DMS153 treated with DMSO at 0.1 percent for 48 hours (cell line): ENCODE data around the gene COG3.
"Not testable (repeated sequence)": the region's sequence is repeated elsewhere in the genome, so short reads cannot be mapped to it uniquely, and the experiment has no call there.

Experiments used
- DNase-seq: peaks from one replicate; lab custom pipeline; 2025; ENCODE audit not compliant: unreplicated experiment; lab: John Stamatoyannopoulos, UW

The COG3 gene, protein sequence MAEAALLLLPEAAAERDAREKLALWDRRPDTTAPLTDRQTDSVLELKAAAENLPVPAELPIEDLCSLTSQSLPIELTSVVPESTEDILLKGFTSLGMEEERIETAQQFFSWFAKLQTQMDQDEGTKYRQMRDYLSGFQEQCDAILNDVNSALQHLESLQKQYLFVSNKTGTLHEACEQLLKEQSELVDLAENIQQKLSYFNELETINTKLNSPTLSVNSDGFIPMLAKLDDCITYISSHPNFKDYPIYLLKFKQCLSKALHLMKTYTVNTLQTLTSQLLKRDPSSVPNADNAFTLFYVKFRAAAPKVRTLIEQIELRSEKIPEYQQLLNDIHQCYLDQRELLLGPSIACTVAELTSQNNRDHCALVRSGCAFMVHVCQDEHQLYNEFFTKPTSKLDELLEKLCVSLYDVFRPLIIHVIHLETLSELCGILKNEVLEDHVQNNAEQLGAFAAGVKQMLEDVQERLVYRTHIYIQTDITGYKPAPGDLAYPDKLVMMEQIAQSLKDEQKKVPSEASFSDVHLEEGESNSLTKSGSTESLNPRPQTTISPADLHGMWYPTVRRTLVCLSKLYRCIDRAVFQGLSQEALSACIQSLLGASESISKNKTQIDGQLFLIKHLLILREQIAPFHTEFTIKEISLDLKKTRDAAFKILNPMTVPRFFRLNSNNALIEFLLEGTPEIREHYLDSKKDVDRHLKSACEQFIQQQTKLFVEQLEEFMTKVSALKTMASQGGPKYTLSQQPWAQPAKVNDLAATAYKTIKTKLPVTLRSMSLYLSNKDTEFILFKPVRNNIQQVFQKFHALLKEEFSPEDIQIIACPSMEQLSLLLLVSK

DNA sequence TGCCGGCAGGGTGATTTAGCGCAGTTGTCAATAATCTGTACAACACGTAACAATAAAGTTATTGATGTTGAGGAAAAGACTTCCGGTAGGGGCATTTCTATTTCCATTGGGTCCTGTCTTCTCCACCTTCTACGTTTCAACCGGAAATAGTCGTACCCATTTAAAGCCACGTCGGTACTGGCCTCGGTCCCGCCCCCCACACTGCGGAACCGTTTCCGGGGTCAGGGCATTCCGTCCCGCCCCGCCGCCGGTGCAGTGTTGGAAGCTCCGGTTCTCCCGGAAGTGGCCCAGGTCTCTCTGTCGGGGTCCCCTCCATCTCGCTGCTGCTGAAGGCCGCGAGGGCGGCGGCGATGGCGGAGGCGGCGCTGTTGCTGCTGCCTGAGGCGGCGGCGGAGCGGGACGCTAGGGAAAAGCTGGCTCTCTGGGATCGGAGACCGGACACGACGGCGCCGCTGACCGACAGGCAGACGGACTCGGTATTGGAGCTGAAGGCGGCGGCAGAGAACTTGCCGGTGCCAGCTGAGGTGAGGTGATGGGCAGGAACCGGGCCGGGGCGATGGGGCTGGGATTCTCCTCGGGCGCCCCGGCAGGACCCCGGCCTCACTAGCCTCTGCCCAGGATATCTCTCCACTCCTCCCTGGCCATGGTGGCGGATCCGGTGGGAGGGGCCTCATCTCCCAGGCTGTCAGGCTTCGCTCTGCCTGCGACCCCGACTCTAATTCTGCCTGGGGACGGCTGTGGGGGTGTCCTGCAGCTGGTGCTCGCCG is at the start of gene COG3:
Gene COG3, plus strand, starts transcription at position 253 of the 767 bp plus-strand sequence. Its CDS starts 98 bp downstream, at position 351.
- peak; percentile 92 for DNase-seq

DNA sequence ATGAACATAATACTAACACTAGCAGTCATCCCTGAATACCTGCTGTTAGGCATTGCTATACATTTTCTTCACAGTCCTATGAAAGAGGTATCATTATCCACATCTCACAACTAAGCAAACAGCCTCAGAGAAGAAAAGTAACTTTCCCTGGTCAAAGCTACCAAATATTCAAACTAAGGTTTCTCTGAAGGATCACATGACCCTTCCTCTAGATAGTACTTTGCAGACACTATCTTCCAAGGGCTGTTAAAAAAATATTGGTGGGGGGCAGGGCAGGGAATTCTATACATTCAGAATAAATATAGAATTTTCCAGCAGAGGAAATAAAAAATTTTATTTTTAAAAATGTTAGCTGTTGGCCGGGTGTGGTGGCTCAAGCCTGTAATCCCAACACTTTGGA is 49.6 kb upstream of the COG3 start:
- no peak for DNase-seq

DNA sequence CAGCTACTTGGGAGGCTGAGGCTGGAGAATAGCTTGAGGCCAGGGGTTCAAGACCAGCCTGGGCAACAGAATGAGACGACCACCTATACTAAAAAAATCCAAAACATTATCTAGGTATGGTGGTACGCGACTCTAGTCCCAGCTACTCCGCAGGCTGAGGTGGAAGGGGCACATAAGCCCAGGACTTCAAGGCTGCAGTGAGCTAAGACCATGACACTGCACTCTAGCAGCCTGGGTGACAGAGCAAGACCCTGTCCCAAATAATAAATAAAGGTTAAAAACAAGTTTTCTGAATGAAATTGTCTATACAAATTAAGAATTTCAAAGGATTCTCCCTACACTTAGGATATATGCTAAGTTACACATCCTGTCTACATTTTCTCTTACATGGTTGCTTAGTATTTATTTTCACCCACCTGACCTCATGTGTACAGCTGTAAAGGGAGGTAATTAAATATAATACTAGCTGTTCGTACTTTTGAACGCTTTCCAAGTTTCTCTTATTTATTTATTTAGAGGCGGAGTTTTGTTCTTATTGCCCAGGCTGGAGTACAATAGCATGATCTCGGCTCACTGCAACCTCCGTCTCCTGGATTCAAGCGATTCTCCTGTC is 48.1 kb upstream of the COG3 start:
- DNase-seq = peak; percentile 38

DNA sequence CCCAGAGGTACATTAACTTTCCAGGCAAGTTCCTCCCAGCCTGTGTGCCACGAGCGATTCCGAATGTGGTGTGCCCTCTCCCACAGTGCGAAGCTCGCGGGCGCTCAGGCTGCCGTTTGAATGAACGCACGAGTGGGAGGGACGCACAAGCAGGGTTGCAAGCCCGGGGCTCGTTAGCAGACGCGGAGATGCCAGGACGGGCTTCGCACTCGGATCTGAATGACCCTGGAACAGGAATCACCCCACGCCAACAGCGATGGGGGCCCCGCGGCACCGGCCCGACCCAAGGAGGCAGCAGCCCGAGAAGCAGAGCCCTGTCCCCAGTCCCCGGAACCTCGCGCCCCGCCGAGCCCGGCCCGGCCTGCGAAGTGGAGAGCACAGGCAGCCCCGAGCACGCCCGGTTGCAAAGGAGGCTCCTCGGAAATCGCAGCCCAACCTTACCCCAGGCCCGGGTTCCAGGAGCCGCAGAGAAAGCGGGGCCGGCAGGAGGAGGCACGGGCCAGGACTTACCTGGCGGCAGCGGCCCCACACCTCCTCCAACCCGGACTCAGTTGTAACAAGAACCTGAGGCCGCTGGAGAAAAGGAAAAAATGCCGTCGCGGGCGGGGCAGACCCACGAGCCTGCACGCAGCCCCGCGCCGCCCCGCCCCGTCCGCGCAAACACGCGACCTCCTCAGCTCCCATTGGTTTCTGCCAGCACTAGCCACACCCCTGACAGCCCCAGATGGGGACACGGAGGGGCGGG is 46.8 kb upstream of the COG3 start, which contains the start of gene SLC25A30:
Gene SLC25A30, minus strand, starts transcription at position 584 of the 745 bp plus-strand sequence. CDS start 6,948 bp downstream, outside the sequence.
- DNase-seq = peak; percentile 35

DNA sequence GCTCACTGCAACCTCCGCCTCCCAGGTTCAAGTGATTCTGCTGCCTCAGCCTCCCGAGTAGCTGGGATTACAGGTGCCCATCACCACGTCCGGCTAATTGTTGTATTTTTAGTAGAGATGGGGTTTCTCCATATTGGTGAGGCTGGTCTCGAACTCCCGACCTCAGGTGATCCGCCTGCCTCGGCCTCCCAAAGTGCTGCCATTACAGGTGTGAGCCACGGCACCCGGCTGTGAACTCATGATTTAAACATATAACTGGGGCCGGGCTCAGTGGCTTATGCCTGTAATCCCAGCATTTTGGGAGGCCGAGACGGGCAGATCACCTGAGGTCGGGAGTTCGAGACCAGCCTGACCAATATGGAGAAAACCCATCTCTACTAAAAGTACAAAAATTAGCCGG is 45.4 kb upstream of the COG3 start:
- DNase-seq = not testable (repeated sequence)

DNA sequence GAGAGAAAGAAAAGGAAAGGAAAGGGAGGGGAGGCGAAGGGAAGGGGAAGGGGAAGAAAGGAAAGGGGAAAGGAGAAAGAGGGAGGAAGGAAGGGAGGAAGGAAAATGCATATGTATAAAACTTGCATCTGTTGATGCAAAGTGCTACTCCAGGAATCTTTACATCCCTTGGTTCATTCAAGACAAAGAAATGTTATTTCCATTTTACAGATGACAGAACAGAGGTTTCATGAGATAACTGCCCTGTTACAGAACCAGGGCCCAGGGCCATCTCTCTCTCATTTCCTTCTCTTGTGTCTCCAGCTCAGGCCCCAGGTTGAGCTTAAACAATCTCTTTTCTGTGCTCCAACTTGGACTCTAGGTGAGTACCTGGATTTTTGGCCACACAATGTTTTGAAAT is 44.8 kb upstream of the COG3 start:
- no peak for DNase-seq

DNA sequence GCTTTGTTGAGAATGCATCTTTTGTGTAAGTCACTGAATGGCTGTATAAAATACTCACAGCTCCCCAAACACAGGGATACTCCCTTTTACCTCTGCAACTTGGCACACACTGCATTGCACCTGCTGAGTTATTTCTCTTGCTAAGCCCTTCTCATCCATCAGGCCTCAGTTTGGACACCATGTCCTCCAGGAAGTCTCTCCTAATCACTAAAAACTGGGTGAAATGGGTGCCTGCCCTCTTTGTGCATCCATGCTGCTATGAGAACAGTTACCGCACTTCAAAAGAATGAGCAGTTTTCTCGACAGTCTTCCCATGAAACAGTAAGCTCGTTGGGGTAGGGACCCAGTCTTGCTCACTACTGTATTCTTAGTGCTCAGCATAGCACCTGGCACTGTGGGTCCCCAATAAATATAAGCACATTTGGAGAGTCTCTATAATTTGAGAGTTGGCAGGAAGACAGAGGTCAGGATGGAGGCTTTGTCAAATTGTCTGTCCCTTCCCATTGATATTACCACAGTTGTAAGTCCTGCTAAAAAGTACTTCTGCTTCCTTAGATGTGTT is 41.9 kb upstream of the COG3 start:
- DNase-seq = no peak

DNA sequence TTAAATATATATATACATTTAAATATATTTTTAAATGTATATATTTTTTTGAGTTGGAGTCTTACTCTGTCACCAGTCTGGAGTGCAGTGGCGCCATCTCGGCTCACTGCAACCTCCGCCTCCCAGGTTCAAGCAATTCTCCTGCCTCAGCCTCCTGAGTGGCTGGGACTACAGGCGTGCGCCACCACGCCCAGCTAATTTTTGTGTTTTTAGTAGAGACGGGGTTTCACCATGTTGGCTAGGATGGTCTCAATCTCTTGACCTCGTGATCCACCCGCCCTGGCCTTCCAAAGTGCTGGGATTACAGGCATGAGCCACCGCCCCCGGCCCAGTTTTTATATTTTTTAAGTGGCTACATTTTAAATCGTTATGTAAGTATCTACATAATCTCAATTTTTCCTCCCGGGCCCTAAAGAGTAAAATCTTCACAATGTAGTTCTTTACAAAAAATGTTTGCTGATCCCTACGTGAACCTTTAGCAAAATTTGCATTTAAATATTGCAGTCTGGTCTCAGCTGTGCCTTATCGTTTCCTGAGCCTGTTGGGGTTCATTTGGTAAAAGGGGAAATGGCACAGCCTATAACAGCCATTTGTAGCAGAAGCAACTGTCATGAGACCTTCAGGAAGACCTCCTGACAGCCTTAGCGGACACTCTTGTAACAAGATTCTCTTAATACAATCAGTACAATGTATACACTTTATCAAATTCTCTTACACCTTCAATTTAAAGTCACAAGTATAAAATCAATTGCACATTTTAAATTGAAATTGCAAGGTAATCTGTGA is 38.5 kb upstream of the COG3 start:
- not testable (repeated sequence) for DNase-seq

DNA sequence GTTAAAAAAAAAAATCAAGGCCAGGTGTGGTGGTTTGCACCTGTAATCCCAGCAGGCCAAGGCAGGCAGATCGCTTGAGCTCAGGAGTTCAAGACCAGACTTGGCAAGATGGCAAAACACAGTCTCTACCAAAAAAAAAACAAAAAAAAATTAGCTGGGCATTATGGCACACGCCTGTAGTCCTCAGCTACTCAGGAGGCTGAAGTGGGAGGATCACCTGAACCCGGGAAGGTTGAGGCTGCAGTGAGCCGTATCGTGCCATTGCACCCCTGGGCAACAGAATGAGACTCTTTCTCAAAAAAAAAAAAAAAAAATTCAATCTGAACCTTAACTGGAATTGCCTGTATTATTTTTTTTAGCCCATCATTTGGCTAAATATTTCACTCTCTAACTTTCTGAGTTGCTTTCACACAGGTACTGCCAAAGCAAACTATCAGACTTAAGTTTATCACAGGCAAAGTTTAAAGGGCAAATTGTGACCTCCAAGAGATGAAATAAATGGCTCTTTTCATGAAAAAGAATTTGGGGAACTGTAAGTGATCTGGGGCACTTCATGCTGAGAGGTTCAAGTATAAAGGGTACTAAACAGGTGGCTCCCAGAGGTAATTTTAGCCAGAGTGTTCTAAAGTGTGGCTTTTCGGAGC is 31.9 kb upstream of the COG3 start:
- no peak for DNase-seq

DNA sequence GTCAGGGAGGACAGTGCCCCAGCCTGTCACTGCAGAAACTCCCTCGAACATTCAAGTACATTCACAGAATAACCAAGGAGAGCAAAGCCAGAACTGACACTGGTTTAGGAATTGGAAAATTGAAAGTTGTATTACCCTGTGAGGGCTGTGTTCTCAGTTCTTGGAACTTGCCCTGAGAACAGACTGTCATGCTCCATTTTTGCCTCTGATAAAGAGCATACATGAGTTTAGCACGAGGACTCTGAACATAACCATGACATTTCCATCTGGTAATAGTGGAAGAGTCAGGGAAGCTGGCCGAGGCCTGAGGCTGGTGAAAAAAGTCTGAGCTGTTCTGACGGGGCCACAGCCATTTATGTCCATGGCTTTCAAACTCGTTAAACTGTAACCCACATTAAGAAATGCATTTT is 31.4 kb upstream of the COG3 start:
- DNase-seq = no peak

DNA sequence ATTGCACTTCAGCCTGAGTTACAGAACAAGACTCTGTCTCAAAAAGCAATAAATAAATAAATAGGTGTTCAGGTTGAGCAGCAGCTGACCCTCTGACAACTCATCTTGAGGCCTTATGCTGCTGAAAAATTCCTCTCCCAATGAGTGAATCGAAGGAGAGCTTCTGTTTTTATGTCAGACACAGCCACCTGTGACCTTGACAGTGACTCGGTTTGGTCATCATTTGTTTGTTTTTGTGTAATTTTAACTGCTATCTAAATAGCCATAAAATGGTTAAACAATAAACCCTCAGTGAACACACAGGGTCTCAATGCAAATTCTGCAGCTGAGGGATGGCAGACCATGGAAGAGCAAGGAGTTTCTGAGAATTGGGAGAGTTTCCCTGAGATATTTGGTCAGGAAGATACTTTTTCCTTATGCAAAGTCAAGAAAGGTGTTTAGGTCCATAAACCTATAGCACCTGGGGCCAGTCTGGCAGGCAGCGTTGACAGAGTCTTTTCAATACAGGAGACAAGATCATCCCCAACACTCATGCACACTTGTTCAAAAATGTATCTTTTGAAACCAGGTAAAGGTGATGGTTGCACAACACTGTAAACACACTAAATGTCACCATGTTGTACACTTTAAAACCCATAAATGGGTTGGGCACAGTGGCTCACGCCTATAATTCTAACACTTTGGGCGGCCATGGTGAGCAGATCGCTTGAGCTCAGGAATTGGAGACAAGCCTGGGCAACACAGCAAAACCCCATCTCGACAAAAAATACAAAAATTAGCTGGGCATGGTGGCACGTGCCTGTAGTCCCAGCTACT is 30.0 kb upstream of the COG3 start:
- DNase-seq = peak; percentile 30

DNA sequence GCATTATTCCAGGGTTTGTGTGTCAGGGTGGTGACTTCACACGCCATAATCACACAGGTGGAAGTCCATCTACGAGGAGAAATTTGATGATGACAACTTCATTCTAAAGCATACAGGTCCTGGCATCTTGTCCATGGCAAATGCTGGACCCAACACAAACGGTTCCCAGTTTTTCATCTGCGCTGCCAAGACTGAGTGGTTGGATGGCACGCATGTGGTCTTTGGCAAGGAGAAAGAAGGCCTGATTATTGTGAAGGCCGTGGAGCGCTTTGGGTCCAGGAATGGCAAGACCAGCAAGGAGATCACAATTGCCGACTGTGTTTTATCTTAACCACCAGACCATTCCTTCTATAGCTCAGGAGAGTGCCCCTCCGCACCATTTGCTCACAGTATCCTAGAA is 28.4 kb upstream of the COG3 start:
- no peak for DNase-seq

DNA sequence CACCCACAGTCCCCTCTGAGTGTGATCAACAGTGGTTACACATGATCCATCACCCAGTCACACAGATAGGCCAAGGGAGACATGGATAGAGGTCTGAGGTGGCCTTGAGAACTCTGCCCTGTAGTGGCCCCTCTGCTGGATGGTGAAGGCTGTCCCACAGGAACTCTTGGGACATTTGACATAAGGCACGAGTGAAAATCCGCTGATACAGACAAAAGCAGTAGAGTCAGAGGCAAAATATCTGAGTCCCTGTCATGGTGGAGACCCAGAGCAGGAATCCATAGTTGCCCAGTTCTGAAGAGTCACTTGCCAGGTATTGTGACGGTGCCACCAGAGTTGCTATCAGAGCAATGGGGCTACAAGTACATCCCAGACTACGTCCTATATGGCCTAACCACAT is 27.8 kb upstream of the COG3 start:
- DNase-seq = no peak

DNA sequence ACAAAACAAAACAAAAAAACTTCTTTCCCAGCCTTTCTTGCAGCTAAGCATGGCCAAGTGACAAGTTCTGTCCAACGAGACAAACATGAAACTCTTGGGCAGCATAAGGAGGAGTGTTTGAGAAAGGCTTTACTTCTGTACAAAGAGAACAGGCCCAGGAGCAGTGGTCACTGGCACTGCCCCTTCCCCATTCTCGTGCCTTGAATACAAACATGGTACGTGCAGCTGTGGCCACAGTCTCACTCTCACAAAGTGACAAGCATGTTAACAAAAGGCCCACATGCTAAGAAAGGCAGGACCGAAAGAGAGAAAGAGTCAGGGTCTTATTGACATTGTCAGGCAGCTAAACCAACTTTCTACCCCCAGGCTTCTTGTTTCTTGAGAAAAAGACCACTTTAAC is 26.8 kb upstream of the COG3 start:
- no peak for DNase-seq

DNA sequence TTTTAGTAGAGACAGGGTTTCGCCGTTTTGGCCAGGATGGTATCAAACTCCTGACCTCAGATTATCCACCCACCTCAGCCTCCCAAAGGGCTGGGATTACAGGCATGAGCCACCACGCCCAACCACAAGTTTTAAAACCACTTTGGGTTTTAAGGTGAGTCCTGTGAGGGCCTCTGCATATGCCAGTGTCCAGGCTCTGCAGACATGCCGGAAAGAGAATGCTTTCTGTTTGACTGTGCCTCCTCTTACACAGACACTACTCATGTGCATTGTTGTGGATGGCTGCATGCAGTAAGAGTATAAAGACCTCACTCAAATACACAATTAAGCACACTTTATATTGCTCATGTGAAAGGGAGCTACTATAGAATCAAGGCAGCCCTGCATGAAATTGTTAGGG is 25.7 kb upstream of the COG3 start:
- DNase-seq = no peak

DNA sequence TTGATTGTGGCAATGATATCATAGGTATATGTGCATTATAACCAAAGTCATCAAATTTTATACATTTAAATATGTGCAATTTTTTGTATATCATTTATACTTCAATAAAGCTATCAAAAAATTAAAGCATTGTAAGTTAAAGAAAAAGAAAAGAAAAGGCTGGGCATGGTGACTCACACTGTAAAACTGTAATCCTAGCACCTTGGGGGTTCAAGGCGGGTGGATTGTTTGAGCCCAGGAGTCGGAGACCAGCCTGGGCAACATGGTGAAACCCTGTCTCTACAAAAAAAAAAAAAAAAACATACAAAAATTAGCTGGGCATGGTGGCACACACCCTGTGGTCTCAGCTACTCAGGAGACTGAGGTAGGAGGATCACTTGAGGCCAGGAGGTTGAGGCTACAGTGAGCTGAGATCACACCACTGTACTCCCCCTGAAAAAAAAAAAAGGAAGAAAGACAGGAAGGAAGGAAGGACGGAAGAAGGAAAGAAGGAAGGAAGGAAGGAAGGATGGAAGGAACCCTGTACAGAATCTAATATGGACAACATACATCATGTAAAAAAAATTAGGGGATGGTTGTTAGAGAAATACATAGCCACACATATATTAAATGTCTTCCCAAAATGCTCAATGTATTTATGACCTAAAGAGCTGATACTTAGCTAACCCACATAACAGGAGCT is 24.8 kb upstream of the COG3 start:
- no peak for DNase-seq

DNA sequence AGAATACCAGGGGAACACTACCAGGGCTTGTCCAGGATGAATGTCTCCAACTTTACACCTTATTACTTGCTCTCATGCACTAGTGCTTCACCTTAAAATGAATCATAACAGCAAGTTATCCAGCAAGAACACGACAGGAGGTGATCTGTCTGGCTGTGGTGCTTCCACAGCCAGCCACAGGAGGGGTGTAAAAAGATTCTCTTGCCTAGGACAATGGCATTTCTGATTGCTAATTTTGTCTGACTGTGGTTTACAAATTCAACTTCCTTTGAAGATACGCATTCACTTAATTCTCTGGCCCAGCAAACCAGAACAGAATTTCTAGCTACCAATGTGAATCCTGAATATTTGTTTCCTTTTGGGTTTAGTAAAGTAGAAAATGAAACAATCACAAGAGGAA is 23.1 kb upstream of the COG3 start:
- DNase-seq = no peak
